ENCODE results near the gene MAPK8.

The MAPK8 gene

GRCh38 chr10:48437546-48437945 lies 131.1 kb downstream of the MAPK8 start:
- Histone ChIP-seq H4K8ac (ENCODE audit: low read depth, low read length) (no peak overlapping the region), H3K9ac (ENCODE audit: low read length) (no peak overlapping the region), H4K5ac (ENCODE audit: low read length) (no peak overlapping the region), H2BK5ac (ENCODE audit: low read length) (no peak overlapping the region), H2AK5ac (ENCODE audit: low read length) (no peak overlapping the region), H3K4me1 (ENCODE audit: control insufficient read depth, low read depth, low read length) (no peaks in the 10 kb centered on the region), H3K18ac (ENCODE audit: low read length) (no peak overlapping the region), H3K27ac (ENCODE audit: low read depth, low read length) (no peak overlapping the region), H2BK15ac (replicated peaks; ENCODE audit: low read depth) (no peak overlapping the region), H3K56ac (ENCODE audit: low read length) (no peak overlapping the region), H3K79me1 (ENCODE audit: low read length) (no peaks in the 10 kb centered on the region), H3K4ac (ENCODE audit: low read depth, low read length) (no peak overlapping the region), H3K79me2 (ENCODE audit: control insufficient read depth, insufficient read depth, low read length) (no peaks in the 10 kb centered on the region), H3K4me2 (ENCODE audit: low read length) (no peak overlapping the region), H3K27me3 (ENCODE audit: insufficient read depth, low read length, poor library complexity) (no peaks in the 10 kb centered on the region), H3K23ac (ENCODE audit: low read length) (no peak overlapping the region), H3K36me3 (ENCODE audit: control insufficient read depth, insufficient read depth, low read length) (no peaks in the 10 kb centered on the region), H2BK120ac (ENCODE audit: low read depth, low read length) (no peak overlapping the region), H3K4me3 (ENCODE audit: low read length) (no peak overlapping the region)
- DNase-seq, result no peak
- no CpG with 5 or more reads among the region's 3 CpGs for WGBS (ENCODE audit: extremely low coverage, insufficient coverage, low lambda C conversion rate)

GRCh38 chr10:48439031-48439430 lies 132.6 kb downstream of the MAPK8 start:
- no peak overlapping the region for H3K9ac ChIP-seq (ENCODE audit: low read length)
- no CpG with 5 or more reads among the region's 2 CpGs for WGBS (ENCODE audit: extremely low coverage, insufficient coverage, low lambda C conversion rate)
- H3K36me3 ChIP-seq (ENCODE audit: control insufficient read depth, insufficient read depth, low read length), result no peaks in the 10 kb centered on the region
- H3K23ac ChIP-seq (ENCODE audit: low read length), result no peak overlapping the region
- no peak overlapping the region for H3K4me2 ChIP-seq (ENCODE audit: low read length)
- no peak overlapping the region for H4K5ac ChIP-seq (ENCODE audit: low read length)
- H3K79me2 ChIP-seq (ENCODE audit: control insufficient read depth, insufficient read depth, low read length), result no peaks in the 10 kb centered on the region
- H3K79me1 ChIP-seq (ENCODE audit: low read length), result no peaks in the 10 kb centered on the region
- no peak overlapping the region for H3K56ac ChIP-seq (ENCODE audit: low read length)
- H2BK5ac ChIP-seq (ENCODE audit: low read length), result no peak overlapping the region
- H3K18ac ChIP-seq (ENCODE audit: low read length), result no peak overlapping the region
- H2BK15ac ChIP-seq (replicated peaks; ENCODE audit: low read depth), result no peak overlapping the region
- H3K4me3 ChIP-seq (ENCODE audit: low read length), result no peak overlapping the region
- DNase-seq, result no peak
- H2BK120ac ChIP-seq (ENCODE audit: low read depth, low read length), result no peak overlapping the region
- H3K27ac ChIP-seq (ENCODE audit: low read depth, low read length), result no peak overlapping the region
- H3K27me3 ChIP-seq (ENCODE audit: insufficient read depth, low read length, poor library complexity), result no peaks in the 10 kb centered on the region
- no peak overlapping the region for H2AK5ac ChIP-seq (ENCODE audit: low read length)
- H4K8ac ChIP-seq (ENCODE audit: low read depth, low read length), result no peak overlapping the region
- H3K4me1 ChIP-seq (ENCODE audit: control insufficient read depth, low read depth, low read length), result no peaks in the 10 kb centered on the region
- no peak overlapping the region for H3K4ac ChIP-seq (ENCODE audit: low read depth, low read length)

- Histone ChIP-seq H3K27ac (ENCODE audit: low read depth, low read length) (no peak overlapping the region), H4K5ac (ENCODE audit: low read length) (no peak overlapping the region), H3K79me2 (ENCODE audit: control insufficient read depth, insufficient read depth, low read length) (no peaks in the 10 kb centered on the region), H2AK5ac (ENCODE audit: low read length) (no peak overlapping the region), H2BK120ac (ENCODE audit: low read depth, low read length) (no peak overlapping the region), H3K79me1 (ENCODE audit: low read length) (no peaks in the 10 kb centered on the region), H3K4ac (ENCODE audit: low read depth, low read length) (no peak overlapping the region), H3K56ac (ENCODE audit: low read length) (no peak overlapping the region), H3K4me1 (ENCODE audit: control insufficient read depth, low read depth, low read length) (peaks cover 2% of the 10 kb centered on the region), H3K4me2 (ENCODE audit: low read length) (no peak overlapping the region), H3K23ac (ENCODE audit: low read length) (no peak overlapping the region), H2BK5ac (ENCODE audit: low read length) (no peak overlapping the region), H3K18ac (ENCODE audit: low read length) (no peak overlapping the region), H3K9ac (ENCODE audit: low read length) (no peak overlapping the region), H3K27me3 (ENCODE audit: insufficient read depth, low read length, poor library complexity) (no peaks in the 10 kb centered on the region), H3K36me3 (ENCODE audit: control insufficient read depth, insufficient read depth, low read length) (no peaks in the 10 kb centered on the region), H2BK15ac (replicated peaks; ENCODE audit: low read depth) (no peak overlapping the region), H3K4me3 (ENCODE audit: low read length) (no peak overlapping the region), H4K8ac (ENCODE audit: low read depth, low read length) (no peak overlapping the region)
- no CpG with 5 or more reads among the region's 10 CpGs for WGBS (ENCODE audit: extremely low coverage, insufficient coverage, low lambda C conversion rate)
- DNase-seq, result no peak
These were observed 133.1 kb downstream of the MAPK8 start for GRCh38 chr10:48439581-48440041.

- no peaks in the 10 kb centered on the region for H3K79me2 ChIP-seq (ENCODE audit: control insufficient read depth, insufficient read depth, low read length)
- H3K27ac ChIP-seq (ENCODE audit: low read depth, low read length), result no peak overlapping the region
- no peak overlapping the region for H3K56ac ChIP-seq (ENCODE audit: low read length)
- H3K23ac ChIP-seq (ENCODE audit: low read length), result no peak overlapping the region
- no peak overlapping the region for H4K5ac ChIP-seq (ENCODE audit: low read length)
- H2BK15ac ChIP-seq (replicated peaks; ENCODE audit: low read depth), result no peak overlapping the region
- no peak overlapping the region for H3K4me3 ChIP-seq (ENCODE audit: low read length)
- H2BK5ac ChIP-seq (ENCODE audit: low read length), result no peak overlapping the region
- WGBS (ENCODE audit: extremely low coverage, insufficient coverage, low lambda C conversion rate), result no CpG with 5 or more reads among the region's 4 CpGs
- H3K36me3 ChIP-seq (ENCODE audit: control insufficient read depth, insufficient read depth, low read length), result no peaks in the 10 kb centered on the region
- no peak overlapping the region for H2BK120ac ChIP-seq (ENCODE audit: low read depth, low read length)
- no peak overlapping the region for H3K9ac ChIP-seq (ENCODE audit: low read length)
- no peak for DNase-seq
- no peak overlapping the region for H4K8ac ChIP-seq (ENCODE audit: low read depth, low read length)
- no peaks in the 10 kb centered on the region for H3K79me1 ChIP-seq (ENCODE audit: low read length)
- no peaks in the 10 kb centered on the region for H3K27me3 ChIP-seq (ENCODE audit: insufficient read depth, low read length, poor library complexity)
- no peak overlapping the region for H3K4me2 ChIP-seq (ENCODE audit: low read length)
- H3K4ac ChIP-seq (ENCODE audit: low read depth, low read length), result no peak overlapping the region
- no peak overlapping the region for H3K18ac ChIP-seq (ENCODE audit: low read length)
- H2AK5ac ChIP-seq (ENCODE audit: low read length), result no peak overlapping the region
- H3K4me1 ChIP-seq (ENCODE audit: control insufficient read depth, low read depth, low read length), result peaks cover 6% of the 10 kb centered on the region
These were observed 134.3 kb downstream of the MAPK8 start for GRCh38 chr10:48440771-48441170.

GRCh38 chr10:48442090-48442808 lies 135.8 kb downstream of the MAPK8 start:
- H3K4me3 ChIP-seq (ENCODE audit: low read length), result no peak overlapping the region
- H4K5ac ChIP-seq (ENCODE audit: low read length), result no peak overlapping the region
- no peak overlapping the region for H3K4me2 ChIP-seq (ENCODE audit: low read length)
- no peaks in the 10 kb centered on the region for H3K27me3 ChIP-seq (ENCODE audit: insufficient read depth, low read length, poor library complexity)
- H3K4me1 ChIP-seq (ENCODE audit: control insufficient read depth, low read depth, low read length), result peaks cover 6% of the 10 kb centered on the region
- H3K27ac ChIP-seq (ENCODE audit: low read depth, low read length), result no peak overlapping the region
- no peak overlapping the region for H3K23ac ChIP-seq (ENCODE audit: low read length)
- WGBS (ENCODE audit: extremely low coverage, insufficient coverage, low lambda C conversion rate), result no CpG with 5 or more reads among the region's 11 CpGs
- no peak overlapping the region for H2BK15ac ChIP-seq (replicated peaks; ENCODE audit: low read depth)
- H2BK5ac ChIP-seq (ENCODE audit: low read length), result no peak overlapping the region
- H3K56ac ChIP-seq (ENCODE audit: low read length), result no peak overlapping the region
- DNase-seq, result no peak
- H3K4ac ChIP-seq (ENCODE audit: low read depth, low read length), result no peak overlapping the region
- H3K79me2 ChIP-seq (ENCODE audit: control insufficient read depth, insufficient read depth, low read length), result no peaks in the 10 kb centered on the region
- no peaks in the 10 kb centered on the region for H3K79me1 ChIP-seq (ENCODE audit: low read length)
- no peak overlapping the region for H2BK120ac ChIP-seq (ENCODE audit: low read depth, low read length)
- no peak overlapping the region for H3K18ac ChIP-seq (ENCODE audit: low read length)
- H4K8ac ChIP-seq (ENCODE audit: low read depth, low read length), result no peak overlapping the region
- no peaks in the 10 kb centered on the region for H3K36me3 ChIP-seq (ENCODE audit: control insufficient read depth, insufficient read depth, low read length)
- H3K9ac ChIP-seq (ENCODE audit: low read length), result no peak overlapping the region
- H2AK5ac ChIP-seq (ENCODE audit: low read length), result no peak overlapping the region

GRCh38 chr10:48442809-48443177 lies 136.3 kb downstream of the MAPK8 start:
- no peak overlapping the region for H3K18ac ChIP-seq (ENCODE audit: low read length)
- no peak overlapping the region for H3K23ac ChIP-seq (ENCODE audit: low read length)
- H3K56ac ChIP-seq (ENCODE audit: low read length), result no peak overlapping the region
- no peak overlapping the region for H3K9ac ChIP-seq (ENCODE audit: low read length)
- H3K4me2 ChIP-seq (ENCODE audit: low read length), result no peak overlapping the region
- no peaks in the 10 kb centered on the region for H3K79me2 ChIP-seq (ENCODE audit: control insufficient read depth, insufficient read depth, low read length)
- no peak overlapping the region for H2BK5ac ChIP-seq (ENCODE audit: low read length)
- no CpG with 5 or more reads among the region's 5 CpGs for WGBS (ENCODE audit: extremely low coverage, insufficient coverage, low lambda C conversion rate)
- no peak overlapping the region for H2BK120ac ChIP-seq (ENCODE audit: low read depth, low read length)
- no peaks in the 10 kb centered on the region for H3K36me3 ChIP-seq (ENCODE audit: control insufficient read depth, insufficient read depth, low read length)
- DNase-seq, result no peak
- no peak overlapping the region for H2BK15ac ChIP-seq (replicated peaks; ENCODE audit: low read depth)
- H3K27ac ChIP-seq (ENCODE audit: low read depth, low read length), result no peak overlapping the region
- no peak overlapping the region for H4K5ac ChIP-seq (ENCODE audit: low read length)
- no peak overlapping the region for H2AK5ac ChIP-seq (ENCODE audit: low read length)
- no peaks in the 10 kb centered on the region for H3K27me3 ChIP-seq (ENCODE audit: insufficient read depth, low read length, poor library complexity)
- H3K4ac ChIP-seq (ENCODE audit: low read depth, low read length), result no peak overlapping the region
- no peaks in the 10 kb centered on the region for H3K79me1 ChIP-seq (ENCODE audit: low read length)
- peaks cover 6% of the 10 kb centered on the region for H3K4me1 ChIP-seq (ENCODE audit: control insufficient read depth, low read depth, low read length)
- no peak overlapping the region for H3K4me3 ChIP-seq (ENCODE audit: low read length)
- H4K8ac ChIP-seq (ENCODE audit: low read depth, low read length), result no peak overlapping the region
